Skin of body (tissue), 3 donors: Measurements from ENCODE around the gene MYCBP. TPM values are rescaled to one million over a fixed set of nuclear protein-coding genes. Genes with fewer than 3 reads are reported as not detected.

ENCODE experiments used
- DNase-seq: peaks from one replicate; lab custom pipeline; 2025; lab: John Stamatoyannopoulos, UW
- small RNA-seq: library from RNA; depleted of rRNA; stranded (forward); fragments of <200 nt; gene quantifications from one replicate; pipeline ENCODE3, GENCODE V24; 2014; ENCODE audit warnings: low replicate concordance
- total RNA-seq: library from RNA; depleted of rRNA; stranded (reverse); fragments of >200 nt; gene quantifications from one replicate; pipeline ENCODE4 v1.2.3, GENCODE V29; 2014

MYCBP gene
- total RNA-seq, 1 donor from 2014 or later = 7.5 TPM

DNA sequence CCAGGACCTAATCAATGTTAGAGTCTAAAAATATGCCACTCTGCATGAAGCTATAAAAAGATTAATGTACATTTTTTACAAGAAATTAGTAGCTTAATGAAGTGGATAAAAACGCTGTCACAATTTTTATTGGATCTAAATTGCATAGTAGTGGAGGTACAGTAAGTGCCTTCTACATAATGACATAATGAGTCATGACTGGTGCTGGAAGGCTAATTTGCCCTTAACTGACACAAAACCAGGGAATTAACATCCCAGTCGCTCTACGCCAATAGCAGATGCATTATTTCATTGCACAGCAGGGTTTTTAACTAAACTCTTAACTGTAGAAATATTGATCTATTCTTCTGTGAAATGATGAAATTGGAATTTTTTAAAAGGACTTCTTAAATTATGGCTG lies 46.9 kb downstream of the MYCBP start:
- DNase-seq = no peak

DNA sequence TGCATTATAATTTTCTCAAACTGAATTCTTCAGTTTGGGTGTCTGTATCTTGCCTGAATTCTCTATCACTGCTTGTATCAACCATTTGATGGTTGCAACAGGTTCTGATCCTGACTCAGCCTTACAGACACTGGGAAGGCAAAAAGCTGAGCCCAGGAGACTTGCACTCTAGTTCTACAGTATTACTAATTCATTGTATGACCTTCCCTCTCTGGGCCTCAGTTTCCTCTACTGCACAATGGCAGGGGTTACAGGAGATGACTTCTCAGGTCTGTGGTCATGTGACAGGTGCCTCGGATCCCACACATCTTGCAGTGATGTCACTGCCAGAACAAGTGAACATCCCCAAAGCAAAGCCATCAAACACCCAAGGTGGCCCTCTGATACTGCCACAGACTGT lies 52.3 kb downstream of the MYCBP start:
- DNase-seq = no peak

DNA sequence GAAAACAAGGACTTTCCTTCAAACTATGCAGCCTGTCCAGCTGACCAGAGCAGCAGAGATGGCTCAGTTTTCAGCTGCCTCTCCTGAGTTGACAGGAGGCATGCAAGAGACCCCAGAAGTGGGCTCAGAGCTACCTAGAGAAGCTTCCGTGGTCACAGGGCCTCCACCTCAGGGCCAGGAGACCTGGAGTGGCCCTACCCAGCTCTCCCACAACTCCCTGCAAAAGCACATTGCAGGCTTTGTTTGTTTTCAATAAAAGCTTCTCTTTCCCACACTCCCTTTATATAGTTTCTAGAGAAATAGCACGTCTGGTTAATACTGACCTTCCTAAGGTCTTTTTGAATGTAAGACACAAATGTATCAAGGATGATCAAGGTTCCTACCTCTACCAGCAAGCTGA lies 53.6 kb downstream of the MYCBP start:
- no peak for DNase-seq

DNA sequence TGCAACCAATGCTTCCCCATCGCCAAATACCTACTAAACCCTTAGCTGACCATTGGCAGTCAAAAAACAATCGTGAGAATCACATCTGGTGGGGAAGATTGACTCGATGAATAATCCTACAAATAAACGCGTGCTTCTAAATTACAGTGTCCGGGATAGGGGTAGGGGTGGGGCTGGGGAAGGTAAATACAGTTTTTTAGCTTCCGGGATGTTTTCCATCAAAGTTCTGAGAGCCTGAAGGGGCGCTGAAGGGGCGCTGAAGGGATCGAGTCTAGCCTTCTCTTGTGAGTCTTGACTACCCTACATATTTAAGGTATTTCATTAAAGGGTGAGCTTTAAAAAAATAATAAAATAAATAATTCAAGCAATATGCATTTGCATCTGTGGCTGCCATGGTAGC lies 54.1 kb downstream of the MYCBP start:
- DNase-seq = no peak

DNA sequence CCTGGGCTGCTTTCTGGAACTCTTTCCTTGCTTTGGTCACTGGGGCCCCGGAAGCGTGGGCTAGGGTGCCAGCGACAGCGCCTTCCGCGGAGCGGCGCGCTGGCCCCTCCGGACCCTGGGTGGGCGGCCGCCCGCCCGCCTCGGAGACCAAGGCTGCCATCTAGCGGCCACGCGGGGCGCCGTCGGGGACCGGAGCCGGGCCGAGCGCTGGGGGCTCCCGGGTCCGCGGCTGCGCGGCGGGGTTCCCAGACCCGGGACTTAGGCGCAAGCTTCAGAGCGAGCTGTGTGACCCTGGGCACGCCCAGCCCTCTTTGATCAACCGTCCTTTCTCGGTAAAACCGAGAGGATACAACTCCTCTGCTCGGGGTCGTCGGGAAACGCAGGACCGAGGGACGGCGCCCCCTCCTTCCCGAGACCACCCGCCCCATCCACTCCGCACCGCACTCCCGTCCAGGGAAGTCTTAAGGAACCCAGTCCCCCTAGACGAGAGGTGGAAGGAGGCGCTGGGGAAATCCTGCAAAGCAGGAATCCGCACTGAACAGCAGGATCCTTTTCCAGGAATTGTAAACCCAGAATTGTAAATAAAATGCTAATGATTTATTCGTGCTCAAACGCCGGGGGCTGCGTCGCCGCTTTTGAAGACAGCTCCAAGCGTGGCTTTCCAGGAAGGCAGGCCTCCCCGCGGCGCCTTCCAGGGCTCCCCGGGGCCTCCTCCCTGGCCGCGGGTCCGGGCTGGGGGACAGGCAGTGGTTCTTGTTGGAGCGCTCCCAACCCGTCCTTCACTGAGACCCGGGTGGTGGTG lies 54.8 kb downstream of the MYCBP start:
- DNase-seq = no peak

DNA sequence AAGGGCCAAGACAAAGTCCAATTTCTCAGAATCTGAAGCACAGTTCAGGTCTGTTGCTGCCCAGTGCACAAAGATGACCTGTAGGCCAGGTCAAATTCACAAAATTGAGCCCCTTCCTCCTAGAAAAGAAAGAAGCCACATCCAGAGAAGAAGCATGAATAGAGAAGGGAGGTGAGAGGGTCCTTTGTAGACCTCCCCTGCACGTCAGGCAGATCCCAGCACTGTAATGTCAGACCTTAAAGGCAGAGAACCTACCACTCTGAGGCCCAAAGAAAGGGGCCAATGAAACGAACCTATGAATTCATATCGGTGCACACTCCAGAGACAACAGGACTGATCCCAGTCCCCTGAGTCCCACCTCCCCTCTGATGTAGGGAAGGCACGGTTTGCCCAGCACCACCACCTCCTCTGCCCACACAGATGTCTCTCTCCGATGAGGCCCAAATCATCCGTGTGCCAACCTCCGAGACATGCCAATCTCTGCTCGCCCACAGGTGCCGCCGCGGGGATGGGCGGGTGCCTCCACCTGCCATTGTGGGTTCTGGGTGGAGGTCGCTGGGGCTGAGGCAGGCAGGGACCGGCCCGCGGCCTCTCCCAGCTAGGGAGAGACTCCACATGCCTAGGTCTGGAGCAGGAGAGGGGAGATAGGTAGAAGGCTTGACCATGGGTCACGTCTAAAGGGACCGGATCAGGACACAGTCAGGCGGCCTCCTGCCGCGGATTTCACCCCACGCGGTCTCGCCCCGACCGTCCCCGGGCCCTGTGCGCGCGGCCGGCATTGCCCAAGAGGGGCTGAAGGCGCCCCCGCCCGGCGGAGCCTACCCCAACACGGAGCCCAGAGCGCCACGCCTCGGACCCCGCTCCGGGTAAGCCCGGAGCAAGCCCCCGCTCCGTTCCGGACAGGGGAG lies 55.6 kb downstream of the MYCBP start:
- no peak for DNase-seq

DNA sequence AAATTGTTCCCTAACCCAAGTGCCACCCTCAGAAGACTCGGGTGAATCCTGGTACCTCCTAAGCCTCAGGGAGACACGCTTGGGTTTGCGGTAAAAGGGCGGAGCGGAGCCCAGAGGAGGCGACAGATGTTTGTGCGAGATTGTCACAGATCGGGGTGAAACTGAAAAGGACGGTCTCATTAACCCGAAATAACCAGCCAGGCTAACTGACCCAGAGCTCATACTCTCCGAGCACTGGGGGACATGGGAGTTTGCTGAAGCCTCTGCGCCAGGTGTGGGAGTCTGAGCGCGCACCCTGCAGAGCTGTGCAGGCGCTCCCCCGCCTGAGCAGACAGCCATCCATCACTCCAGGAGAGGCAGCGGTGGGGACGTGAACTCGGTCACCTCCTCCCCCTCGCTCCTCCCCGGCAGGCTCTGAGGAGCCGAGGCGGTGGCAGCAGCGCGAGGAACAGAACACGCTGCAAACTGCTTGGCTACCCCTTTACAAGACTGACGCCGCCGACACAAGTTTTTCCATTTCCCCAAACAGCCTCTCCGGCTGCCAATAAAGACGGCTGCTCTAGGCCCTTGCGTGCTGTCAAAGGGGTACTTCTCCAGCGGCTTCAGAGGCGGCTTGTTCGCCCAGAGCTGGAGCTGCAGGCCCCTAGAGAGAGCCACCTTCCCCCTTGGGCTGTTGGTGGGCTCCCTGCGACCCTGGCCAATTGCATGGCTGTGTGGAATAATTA lies 57.1 kb downstream of the MYCBP start:
- peak; percentile 27 for DNase-seq

DNA sequence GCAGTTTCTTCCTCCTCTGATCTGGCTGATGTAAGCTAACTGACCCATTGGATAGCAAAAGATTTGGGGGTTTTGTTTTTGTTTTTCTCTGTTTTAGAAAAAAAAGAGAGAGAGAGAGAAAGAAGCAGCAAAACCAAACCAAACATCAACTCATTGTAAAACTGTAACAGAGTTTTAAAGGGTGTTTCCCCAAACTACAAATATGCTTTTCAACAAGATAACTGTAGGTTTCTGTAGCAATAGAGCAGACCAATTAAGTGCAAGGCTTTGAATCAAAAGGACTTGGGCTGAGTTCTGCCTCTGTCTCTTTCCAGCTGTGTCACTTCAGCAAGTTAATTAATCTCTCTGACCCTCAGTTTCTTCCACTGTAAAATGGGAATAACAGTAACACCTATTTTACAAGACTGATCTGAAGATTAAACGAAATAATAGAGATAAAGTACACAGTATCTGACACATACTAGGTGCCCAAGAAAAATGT lies 58.1 kb downstream of the MYCBP start:
- DNase-seq = no peak

DNA sequence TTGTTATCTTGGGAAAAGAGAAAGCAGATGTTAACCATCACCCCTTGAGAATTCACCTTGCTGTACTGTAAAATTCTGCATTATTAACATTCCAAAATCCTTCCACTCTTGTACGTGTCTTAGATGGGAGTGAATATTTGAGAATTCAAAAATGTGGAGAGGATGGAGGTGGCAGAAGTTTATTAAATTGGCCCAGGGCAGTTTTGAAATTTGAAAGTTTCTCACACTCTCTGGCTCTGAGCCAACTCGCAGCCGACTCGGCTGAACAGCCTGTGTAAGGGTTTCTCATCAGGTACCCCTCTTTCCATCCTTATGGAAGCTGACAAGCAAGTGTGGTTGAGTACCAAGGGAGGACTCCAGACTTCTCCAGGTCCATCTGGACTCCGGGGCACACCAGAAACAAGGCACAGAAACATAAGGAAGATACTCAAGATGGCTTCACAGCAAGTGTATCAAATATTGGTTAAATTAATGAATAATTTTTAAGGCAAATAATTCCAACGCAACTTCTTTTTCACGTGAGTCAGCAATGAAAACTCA lies 58.6 kb downstream of the MYCBP start:
- DNase-seq = no peak

DNA sequence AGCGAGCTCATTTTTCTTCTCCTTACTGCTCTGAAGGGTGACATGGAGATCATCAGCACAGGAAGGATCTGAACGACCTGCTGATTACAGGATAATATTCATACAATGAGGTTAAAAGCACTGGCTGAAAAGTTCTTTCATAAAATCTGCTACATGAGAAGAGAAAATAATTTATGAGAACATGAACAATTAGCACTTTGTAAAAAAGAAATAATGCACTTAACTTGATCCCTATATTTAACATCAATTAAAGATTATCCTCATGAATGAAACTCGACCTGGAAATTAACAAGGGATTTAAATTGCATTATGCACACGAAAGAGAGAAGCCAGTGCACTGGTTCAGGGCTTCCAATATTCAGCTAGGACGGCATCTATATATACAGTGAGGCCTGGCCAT lies 60.2 kb downstream of the MYCBP start:
- no peak for DNase-seq

Small RNA genes within 50 kb of the gene (small RNA-seq; reads per million reads assigned to genes)
- not detected for gene GJA9-MYCBP

Other genes with a start within 250 kb of the MYCBP start
- gene RRAGC, start 13.6 kb downstream of the MYCBP start, total RNA-seq = 26.8 TPM
- gene GJA9, start 8.2 kb upstream of the MYCBP start, total RNA-seq = not detected
- 2.2 TPM for gene RHBDL2, start 68.5 kb upstream of the MYCBP start, total RNA-seq
- 31.9 TPM for gene AKIRIN1, start 117.9 kb upstream of the MYCBP start, total RNA-seq
- 299 TPM for gene NDUFS5, start 153.0 kb upstream of the MYCBP start, total RNA-seq